Neural cell (in vitro differentiated cells): ENCODE measurements around the gene CNOT9. TPM values are rescaled to one million over a fixed set of nuclear protein-coding genes. Genes with fewer than 3 reads are reported as not detected.

Experiments used
- H2AFZ ChIP-seq: fragments of 200-600, 300-800 bp; sonication (generic), shearing (Covaris generic); 2 replicates; pipeline ENCODE4 v1.6.0; 2014; ENCODE audit warnings: low read depth, mild to moderate bottlenecking, antibody characterized with exemption, low read length, moderate library complexity
- H3F3A ChIP-seq: fragments of 200-600 bp; shearing (Covaris generic); 2 replicates; pipeline ENCODE4 v1.6.1; 2016; ENCODE audit warnings: mild to moderate bottlenecking, moderate library complexity, mixed read lengths, antibody characterized with exemption, low read length; ENCODE audit not compliant: insufficient read depth, poor library complexity, severe bottlenecking
- H3K27ac ChIP-seq: fragments of 200-600, 300-800 bp; sonication (generic), shearing (Covaris generic); 2 replicates; pipeline ENCODE4 v1.5.1; 2014; ENCODE audit warnings: mild to moderate bottlenecking, low read length, moderate library complexity
- H3K27me3 ChIP-seq: fragments of 300-800, 200-600 bp; sonication (generic), shearing (Covaris generic); 2 replicates; pipeline ENCODE4 v1.6.0; 2014; ENCODE audit warnings: mild to moderate bottlenecking, low read depth, low read length, moderate library complexity; ENCODE audit not compliant: insufficient read depth
- H3K36me3 ChIP-seq: fragments of 300-800, 200-600 bp; sonication (generic), shearing (Covaris generic); 2 replicates; pipeline ENCODE4 v1.5.1; 2014; ENCODE audit warnings: mild to moderate bottlenecking, antibody characterized with exemption, low read length, moderate library complexity; ENCODE audit not compliant: insufficient read depth
- H3K4me2 ChIP-seq: fragments of 300-800, 200-600 bp; sonication (generic), shearing (Covaris generic); 2 replicates; pipeline ENCODE4 v1.6.0; 2014; ENCODE audit warnings: mild to moderate bottlenecking, low read length
- H3K4me3 ChIP-seq: fragments of 300-800, 200-600 bp; sonication (generic), shearing (Covaris generic); 2 replicates; pipeline ENCODE4 v1.5.1; 2014; ENCODE audit warnings: mild to moderate bottlenecking, low read length, moderate library complexity
- H3K79me2 ChIP-seq: fragments of 200-600 bp; shearing (Covaris generic); replicated peaks from 2 replicates; pipeline ENCODE4 v1.6.0; 2014; ENCODE audit warnings: mild to moderate bottlenecking, low read length, moderate library complexity; ENCODE audit not compliant: insufficient read depth
- H3K9ac ChIP-seq: fragments of 300-800, 200-600 bp; sonication (generic), shearing (Covaris generic); 2 replicates; pipeline ENCODE4 v1.6.1; 2016; ENCODE audit warnings: mild to moderate bottlenecking, low read length, mixed read lengths
- H3K9me2 ChIP-seq: fragments of 200-600 bp; shearing (Covaris generic); 2 replicates; pipeline ENCODE4 v1.6.1; 2016; ENCODE audit warnings: mild to moderate bottlenecking, low read length, mixed read lengths; ENCODE audit not compliant: insufficient read depth
- H3K9me3 ChIP-seq: fragments of 200-600, 300-800 bp; sonication (generic), shearing (Covaris generic); 2 replicates; pipeline ENCODE4 v1.6.1; 2016; ENCODE audit warnings: mild to moderate bottlenecking, mixed run types, low read length, moderate library complexity, mixed read lengths
- H4K20me1 ChIP-seq: fragments of 200-600 bp; shearing (Covaris generic); 2 replicates; pipeline ENCODE4 v1.6.1; 2016; ENCODE audit warnings: mild to moderate bottlenecking, mixed run types; ENCODE audit not compliant: insufficient read depth
- EP300 ChIP-seq: fragments of 450-650 bp; conservative IDR thresholded peaks from 2 replicates; pipeline ENCODE4 v1.6.1; 2014; ENCODE audit warnings: antibody characterized with exemption, mild to moderate bottlenecking, moderate library complexity; ENCODE audit not compliant: poor library complexity, severe bottlenecking
- EZH2 ChIP-seq: fragments of 200-600, 300-800 bp; shearing (Covaris generic), sonication (generic); IDR thresholded peaks from 2 replicates; pipeline ENCODE4 v1.6.1; 2014; ENCODE audit warnings: antibody characterized with exemption, low read length, borderline replicate concordance, mild to moderate bottlenecking; ENCODE audit not compliant: insufficient read depth, poor library complexity, severe bottlenecking
- MXI1 ChIP-seq: fragments of 450-650 bp; conservative IDR thresholded peaks from 2 replicates; pipeline ENCODE4 v1.6.1; 2014; ENCODE audit warnings: antibody characterized with exemption, mild to moderate bottlenecking; ENCODE audit not compliant: poor library complexity, severe bottlenecking
- POLR2AphosphoS5 ChIP-seq: IDR thresholded peaks from 2 replicates; pipeline ENCODE4 v1.6.1; 2012
- RAD21 ChIP-seq: fragments of 450-650 bp; conservative IDR thresholded peaks from 2 replicates; pipeline ENCODE4 v1.6.1; 2014; ENCODE audit warnings: antibody characterized with exemption, mild to moderate bottlenecking, moderate library complexity
- SMC3 ChIP-seq: fragments of 450-650 bp; conservative IDR thresholded peaks from 2 replicates; pipeline ENCODE4 v1.6.1; 2014; ENCODE audit warnings: antibody characterized with exemption, mild to moderate bottlenecking, moderate library complexity; ENCODE audit not compliant: poor library complexity
- TAF1 ChIP-seq: IDR thresholded peaks from 2 replicates; pipeline ENCODE4 v1.6.1; 2012; ENCODE audit warnings: low read depth
- polyA plus RNA-seq: library from polyadenylated mRNA; depleted of rRNA; stranded (reverse); fragments of >200 nt; gene quantifications from 2 replicates; pipeline ENCODE4 v1.2.3, GENCODE V29; 2014
- TF ChIP-seq, protein P1 (sequence below): fragments of 450-650 bp; IDR thresholded peaks from 2 replicates; pipeline ENCODE4 v1.5.1; 2014; ENCODE audit warnings: antibody characterized with exemption, mild to moderate bottlenecking, moderate library complexity; ENCODE audit not compliant: poor library complexity, severe bottlenecking
- TF ChIP-seq, protein P2 (sequence below): IDR thresholded peaks from 2 replicates; pipeline ENCODE4 v1.6.1; 2012; ENCODE audit warnings: borderline replicate concordance

CNOT9 gene
- polyA plus RNA-seq, 1 donor from 2014 or later: 72.1 TPM

DNA sequence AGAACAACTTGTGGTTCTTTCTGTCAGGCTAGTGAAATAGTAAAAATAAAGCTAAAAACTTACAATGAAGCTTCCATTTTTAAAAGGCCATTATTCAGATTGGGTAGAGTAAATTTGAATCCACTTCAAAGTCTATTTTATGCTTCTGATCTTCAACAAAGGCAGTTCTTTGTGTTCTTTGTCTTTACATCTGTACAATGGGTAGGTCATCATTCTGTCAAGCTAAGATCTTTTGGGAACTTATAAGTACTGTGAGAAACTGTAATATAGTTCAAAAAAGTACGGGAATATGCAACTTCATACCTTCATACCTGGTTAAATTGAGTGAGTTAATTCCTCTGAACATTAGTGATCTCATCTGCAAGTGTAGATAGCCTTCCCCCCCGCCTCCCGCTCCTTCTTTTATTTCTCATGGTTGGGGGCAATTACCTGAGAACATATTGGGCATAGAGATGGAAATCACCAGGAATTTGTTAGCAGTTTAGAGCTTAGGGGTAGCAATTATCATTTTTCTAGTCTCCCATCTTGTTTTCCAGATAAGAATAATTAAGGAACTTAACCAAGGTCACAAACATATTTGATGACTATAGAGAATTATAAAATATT, 9.7 kb downstream of the CNOT9 start:
- H3K36me3 ChIP-seq: peaks cover 7% of the 10 kb centered on the region
- H2AFZ ChIP-seq: no peak overlapping the region
- H3K79me2 ChIP-seq: peaks cover 61% of the 10 kb centered on the region
- H3K9me2 ChIP-seq: no peaks in the 10 kb centered on the region
- TF ChIP-seq, protein P1, sequence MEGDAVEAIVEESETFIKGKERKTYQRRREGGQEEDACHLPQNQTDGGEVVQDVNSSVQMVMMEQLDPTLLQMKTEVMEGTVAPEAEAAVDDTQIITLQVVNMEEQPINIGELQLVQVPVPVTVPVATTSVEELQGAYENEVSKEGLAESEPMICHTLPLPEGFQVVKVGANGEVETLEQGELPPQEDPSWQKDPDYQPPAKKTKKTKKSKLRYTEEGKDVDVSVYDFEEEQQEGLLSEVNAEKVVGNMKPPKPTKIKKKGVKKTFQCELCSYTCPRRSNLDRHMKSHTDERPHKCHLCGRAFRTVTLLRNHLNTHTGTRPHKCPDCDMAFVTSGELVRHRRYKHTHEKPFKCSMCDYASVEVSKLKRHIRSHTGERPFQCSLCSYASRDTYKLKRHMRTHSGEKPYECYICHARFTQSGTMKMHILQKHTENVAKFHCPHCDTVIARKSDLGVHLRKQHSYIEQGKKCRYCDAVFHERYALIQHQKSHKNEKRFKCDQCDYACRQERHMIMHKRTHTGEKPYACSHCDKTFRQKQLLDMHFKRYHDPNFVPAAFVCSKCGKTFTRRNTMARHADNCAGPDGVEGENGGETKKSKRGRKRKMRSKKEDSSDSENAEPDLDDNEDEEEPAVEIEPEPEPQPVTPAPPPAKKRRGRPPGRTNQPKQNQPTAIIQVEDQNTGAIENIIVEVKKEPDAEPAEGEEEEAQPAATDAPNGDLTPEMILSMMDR: no peak
- no peak for TF ChIP-seq POLR2AphosphoS5
- TF ChIP-seq EP300: no peak
- TF ChIP-seq TAF1: no peak
- no peak for TF ChIP-seq RAD21
- TF ChIP-seq, protein P2, sequence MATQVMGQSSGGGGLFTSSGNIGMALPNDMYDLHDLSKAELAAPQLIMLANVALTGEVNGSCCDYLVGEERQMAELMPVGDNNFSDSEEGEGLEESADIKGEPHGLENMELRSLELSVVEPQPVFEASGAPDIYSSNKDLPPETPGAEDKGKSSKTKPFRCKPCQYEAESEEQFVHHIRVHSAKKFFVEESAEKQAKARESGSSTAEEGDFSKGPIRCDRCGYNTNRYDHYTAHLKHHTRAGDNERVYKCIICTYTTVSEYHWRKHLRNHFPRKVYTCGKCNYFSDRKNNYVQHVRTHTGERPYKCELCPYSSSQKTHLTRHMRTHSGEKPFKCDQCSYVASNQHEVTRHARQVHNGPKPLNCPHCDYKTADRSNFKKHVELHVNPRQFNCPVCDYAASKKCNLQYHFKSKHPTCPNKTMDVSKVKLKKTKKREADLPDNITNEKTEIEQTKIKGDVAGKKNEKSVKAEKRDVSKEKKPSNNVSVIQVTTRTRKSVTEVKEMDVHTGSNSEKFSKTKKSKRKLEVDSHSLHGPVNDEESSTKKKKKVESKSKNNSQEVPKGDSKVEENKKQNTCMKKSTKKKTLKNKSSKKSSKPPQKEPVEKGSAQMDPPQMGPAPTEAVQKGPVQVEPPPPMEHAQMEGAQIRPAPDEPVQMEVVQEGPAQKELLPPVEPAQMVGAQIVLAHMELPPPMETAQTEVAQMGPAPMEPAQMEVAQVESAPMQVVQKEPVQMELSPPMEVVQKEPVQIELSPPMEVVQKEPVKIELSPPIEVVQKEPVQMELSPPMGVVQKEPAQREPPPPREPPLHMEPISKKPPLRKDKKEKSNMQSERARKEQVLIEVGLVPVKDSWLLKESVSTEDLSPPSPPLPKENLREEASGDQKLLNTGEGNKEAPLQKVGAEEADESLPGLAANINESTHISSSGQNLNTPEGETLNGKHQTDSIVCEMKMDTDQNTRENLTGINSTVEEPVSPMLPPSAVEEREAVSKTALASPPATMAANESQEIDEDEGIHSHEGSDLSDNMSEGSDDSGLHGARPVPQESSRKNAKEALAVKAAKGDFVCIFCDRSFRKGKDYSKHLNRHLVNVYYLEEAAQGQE: no peak
- no peak for TF ChIP-seq EZH2
- TF ChIP-seq SMC3: no peak
- no peak for TF ChIP-seq MXI1
- no peaks in the 10 kb centered on the region for H3F3A ChIP-seq
- H3K27ac ChIP-seq: no peak overlapping the region
- H3K27me3 ChIP-seq: no peaks in the 10 kb centered on the region
- no peak overlapping the region for H3K4me2 ChIP-seq
- no peaks in the 10 kb centered on the region for H3K9me3 ChIP-seq
- no peak overlapping the region for H3K9ac ChIP-seq
- H3K4me3 ChIP-seq: no peak overlapping the region
- H4K20me1 ChIP-seq: no peaks in the 10 kb centered on the region

DNA sequence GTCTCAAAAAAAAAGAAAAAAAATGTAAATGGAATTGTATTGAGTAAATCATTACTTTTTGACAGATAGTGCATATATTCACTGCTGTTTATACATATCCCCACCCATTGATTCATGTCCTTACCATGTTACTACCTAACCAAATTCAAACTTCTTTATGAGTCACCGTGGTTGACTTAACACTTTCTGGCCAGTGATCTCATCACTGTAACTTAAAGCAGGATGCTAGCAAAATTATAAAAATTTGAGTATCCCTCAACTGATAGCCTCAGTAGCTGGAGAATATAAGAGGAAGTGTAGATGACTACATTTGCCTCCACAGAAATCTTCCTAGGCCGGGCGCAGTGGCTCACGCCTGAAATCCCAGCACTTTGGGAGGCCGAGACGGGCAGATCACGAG, 13.4 kb downstream of the CNOT9 start:
- Histone ChIP-seq H3K9ac (no peak overlapping the region), H4K20me1 (no peaks in the 10 kb centered on the region), H3K4me3 (no peak overlapping the region), H3K9me2 (no peaks in the 10 kb centered on the region), H2AFZ (no peak overlapping the region), H3K27me3 (no peaks in the 10 kb centered on the region), H3K4me2 (no peak overlapping the region), H3K36me3 (peaks cover 3% of the 10 kb centered on the region), H3K9me3 (no peaks in the 10 kb centered on the region), H3K79me2 (peaks cover 25% of the 10 kb centered on the region), H3K27ac (no peak overlapping the region), H3F3A (no peaks in the 10 kb centered on the region)
- TF ChIP-seq TAF1: no peak
- TF ChIP-seq, protein P1: no peak
- no peak for TF ChIP-seq EP300
- TF ChIP-seq, protein P2: no peak
- no peak for TF ChIP-seq MXI1
- TF ChIP-seq SMC3: no peak
- TF ChIP-seq POLR2AphosphoS5: no peak
- TF ChIP-seq EZH2: no peak
- no peak for TF ChIP-seq RAD21
